ENCODE data around the gene GRM8.

The GRM8 gene

DNA sequence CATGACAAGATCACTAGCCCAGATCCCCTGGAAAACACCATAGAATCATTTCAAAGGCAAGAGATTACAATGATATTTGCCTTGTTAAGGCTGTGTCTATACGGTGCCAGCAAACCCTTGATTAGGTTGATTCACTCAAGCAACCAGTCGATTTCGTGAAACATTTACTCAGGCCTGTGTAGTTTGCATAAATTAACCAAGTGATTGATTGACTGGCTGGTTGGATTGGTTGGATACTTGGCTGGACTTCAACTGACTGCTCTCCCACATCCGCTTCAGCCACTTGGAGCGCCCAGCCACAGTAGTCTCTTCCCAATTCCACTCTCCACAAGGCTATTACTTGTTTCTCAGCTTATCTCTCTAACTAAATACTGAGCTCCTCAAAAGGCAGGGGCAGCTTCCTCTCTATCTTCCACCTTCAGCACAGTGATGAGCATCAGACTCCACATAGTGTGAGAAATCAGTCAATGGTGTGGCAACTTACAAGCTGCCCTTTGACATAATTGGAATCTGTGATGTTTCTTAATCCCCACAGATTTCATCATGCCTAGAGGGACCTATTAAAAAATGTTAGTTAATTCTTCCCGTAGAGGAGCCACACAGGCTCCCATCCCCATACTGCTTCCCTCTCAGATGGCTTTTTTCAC is 217.4 kb downstream of the GRM8 start:
- no peak for DNase-seq (ENCODE audit: extremely low read depth in 1 of 2, low read depth in 1 of 2)

GRCh38 chr7:127034186-127034806 is 218.4 kb downstream of the GRM8 start:
- DNase-seq (ENCODE audit: extremely low read depth in 1 of 2, low read depth in 1 of 2) = no peak

GRCh38 chr7:127029823-127030222 is 222.9 kb downstream of the GRM8 start:
- DNase-seq (ENCODE audit: extremely low read depth in 1 of 2, low read depth in 1 of 2) = no peak

DNA sequence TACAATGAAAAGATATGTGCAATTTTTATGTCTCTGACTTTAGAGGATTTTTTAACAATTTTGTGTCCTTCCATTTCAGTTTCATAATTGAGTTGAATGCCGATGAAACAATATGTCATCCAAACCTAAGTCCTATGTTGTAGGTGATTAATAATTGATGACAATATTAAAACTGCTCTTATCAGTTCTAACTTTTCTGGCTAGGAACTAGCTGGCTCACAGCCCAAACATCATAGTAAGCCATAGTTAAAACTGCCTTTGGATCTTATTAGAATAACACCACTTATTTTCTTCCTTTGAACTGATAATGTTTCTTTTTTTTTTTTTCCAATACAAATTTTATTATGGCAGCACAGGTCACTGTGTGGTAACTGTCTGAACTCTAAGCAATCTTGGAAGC is 230.9 kb downstream of the GRM8 start:
- no peak for DNase-seq (ENCODE audit: extremely low read depth in 1 of 2, low read depth in 1 of 2)

DNA sequence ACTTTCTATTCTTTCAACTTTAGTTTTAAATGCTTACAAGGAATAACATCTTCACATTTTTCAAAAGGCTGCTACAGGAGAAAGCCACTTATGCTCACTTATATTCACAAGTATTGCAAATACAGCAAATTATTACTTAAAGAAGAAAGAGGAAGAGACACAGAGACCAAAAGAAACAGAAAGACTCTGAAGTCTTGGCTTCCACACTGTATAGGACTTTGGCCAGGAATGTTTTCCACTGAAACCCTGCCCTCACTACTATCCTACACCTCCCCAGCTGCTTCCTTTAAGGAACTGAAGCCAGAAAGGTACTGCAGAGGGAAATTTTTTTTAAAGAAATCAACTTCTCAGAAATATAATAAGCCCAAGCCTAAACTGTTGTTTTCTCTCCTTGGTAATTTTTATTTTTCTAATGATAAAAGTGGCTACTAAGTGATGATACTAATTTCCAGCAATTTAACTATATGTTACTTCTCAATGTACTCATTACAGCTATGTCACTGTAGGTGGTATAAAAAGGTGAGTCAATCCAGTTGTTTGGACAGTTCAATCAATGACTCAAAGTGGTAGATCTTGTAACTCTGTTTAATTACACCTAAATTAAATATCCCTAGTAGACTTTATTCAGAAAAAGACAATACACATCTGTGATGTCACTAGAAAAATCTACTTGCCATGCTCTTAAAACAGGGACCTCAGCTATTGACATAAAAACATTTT is 231.6 kb downstream of the GRM8 start:
- DNase-seq (ENCODE audit: extremely low read depth in 1 of 2, low read depth in 1 of 2) = no peak

- no peak for DNase-seq (ENCODE audit: extremely low read depth in 1 of 2, low read depth in 1 of 2)
Measured at GRCh38 chr7:127018889-127019288, 233.9 kb downstream of the GRM8 start.

DNA sequence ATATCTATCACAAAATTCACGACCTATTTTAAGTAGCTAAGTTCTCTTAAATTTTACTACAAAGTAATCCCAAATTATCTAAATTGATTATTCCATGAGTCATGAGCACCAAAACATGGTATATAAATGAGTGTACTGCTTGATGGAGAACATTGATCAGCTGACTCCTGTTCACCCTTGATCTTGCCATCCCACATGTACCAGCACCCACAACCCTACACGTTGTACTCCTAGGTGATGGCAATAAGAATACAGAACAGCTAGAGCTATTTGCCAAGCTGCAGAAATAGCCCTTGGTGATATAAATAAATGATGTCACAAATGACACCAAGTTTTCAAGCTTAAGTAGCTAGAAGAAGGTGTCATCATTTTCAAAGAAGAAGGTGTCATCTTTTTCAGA is 235.5 kb downstream of the GRM8 start:
- DNase-seq (ENCODE audit: extremely low read depth in 1 of 2, low read depth in 1 of 2) = no peak

DNA sequence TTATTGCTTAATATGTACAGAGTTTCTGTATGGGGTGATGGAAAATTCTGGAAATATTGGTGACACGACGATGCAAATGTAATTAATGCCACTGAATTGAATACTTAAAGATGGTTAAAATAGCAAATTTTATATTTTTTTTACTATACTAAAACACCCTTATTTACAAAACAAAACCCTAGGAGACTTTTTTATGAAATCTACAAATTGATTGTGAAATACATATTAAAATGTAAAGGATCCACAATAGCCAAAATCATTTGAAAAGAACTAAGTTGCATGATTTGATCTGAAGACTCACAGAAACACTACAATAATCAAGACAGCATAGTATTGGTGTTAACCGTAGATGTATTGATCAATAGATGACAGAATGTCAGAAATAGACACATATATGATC is 252.0 kb downstream of the GRM8 start:
- no peak for DNase-seq (ENCODE audit: extremely low read depth in 1 of 2, low read depth in 1 of 2)

GRCh38 chr7:126996659-126997058 is 256.1 kb downstream of the GRM8 start:
- DNase-seq (ENCODE audit: extremely low read depth in 1 of 2, low read depth in 1 of 2) = no peak

DNA sequence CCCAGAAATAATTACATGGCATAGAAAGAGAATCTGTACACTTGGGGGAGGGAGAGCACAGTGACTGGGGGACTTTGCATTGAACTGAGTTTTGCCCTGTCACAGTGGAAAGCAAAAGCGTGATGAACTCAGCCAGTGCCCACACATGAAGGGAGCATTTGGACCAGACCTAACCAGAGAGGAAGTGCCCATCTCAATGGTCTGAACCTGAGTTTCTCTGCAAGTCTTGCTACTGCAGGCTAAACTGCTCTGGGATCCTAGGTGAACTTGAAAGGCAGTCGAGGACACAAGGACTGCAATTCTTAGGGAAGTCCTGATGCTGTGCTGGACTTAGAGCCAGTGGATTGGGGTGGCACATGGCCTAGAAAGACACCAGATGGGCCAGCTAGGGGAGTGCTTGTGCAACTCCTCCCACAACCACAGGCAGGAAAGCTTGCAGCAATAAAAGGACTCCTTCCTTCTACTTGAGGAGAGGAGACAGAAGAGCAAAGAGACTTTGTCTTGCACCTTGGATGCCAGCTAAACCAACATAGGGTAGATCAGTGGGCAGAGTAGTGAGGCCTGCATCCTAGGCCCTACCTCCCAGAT is 259.0 kb downstream of the GRM8 start:
- no peak for DNase-seq (ENCODE audit: extremely low read depth in 1 of 2, low read depth in 1 of 2)

DNA sequence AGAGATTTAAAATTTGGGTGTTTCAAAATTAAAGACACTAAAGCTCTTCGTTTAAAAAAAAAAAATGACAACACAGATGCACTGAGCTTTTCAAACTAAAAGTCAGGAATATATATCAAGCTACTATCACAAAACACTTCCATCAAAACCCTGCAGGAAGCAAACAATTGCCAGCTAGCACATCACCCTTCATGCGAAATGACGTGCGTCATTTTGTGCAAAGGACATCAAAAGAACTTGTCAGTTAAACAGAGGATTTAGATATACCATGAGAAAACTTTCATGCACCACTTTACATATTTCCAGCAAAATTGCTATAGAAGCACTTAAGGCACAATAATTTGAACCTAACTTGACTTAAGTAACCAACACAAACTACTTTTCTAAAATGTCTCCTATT is 264.7 kb downstream of the GRM8 start:
- no peak for DNase-seq (ENCODE audit: extremely low read depth in 1 of 2, low read depth in 1 of 2)

DNA sequence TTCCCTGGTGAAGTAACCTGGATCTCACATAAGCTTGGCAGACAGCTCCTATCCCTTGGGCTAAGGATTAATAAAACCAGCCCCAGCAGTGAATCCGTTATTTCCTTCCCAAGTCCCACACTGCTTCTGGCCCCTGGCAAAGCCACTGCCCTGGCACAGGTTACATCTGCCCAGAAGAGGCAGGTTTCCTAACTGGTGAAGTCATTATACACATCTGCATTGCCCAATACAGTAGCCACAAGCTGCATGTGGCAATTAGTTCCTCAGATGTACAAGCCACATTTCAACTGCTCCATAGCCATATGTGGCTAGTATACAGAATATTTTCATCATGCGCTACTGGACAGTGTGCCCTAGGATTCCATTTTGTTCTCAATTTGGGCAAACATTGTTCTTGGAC is 273.0 kb downstream of the GRM8 start:
- DNase-seq (ENCODE audit: extremely low read depth in 1 of 2, low read depth in 1 of 2) = no peak

GRCh38 chr7:126978865-126979264 is 273.9 kb downstream of the GRM8 start:
- no peak for DNase-seq (ENCODE audit: extremely low read depth in 1 of 2, low read depth in 1 of 2)

GRCh38 chr7:126973066-126973465 is 279.7 kb downstream of the GRM8 start:
- DNase-seq (ENCODE audit: extremely low read depth in 1 of 2, low read depth in 1 of 2) = no peak

GRCh38 chr7:126972571-126972970 is 280.2 kb downstream of the GRM8 start:
- no peak for DNase-seq (ENCODE audit: extremely low read depth in 1 of 2, low read depth in 1 of 2)

DNA sequence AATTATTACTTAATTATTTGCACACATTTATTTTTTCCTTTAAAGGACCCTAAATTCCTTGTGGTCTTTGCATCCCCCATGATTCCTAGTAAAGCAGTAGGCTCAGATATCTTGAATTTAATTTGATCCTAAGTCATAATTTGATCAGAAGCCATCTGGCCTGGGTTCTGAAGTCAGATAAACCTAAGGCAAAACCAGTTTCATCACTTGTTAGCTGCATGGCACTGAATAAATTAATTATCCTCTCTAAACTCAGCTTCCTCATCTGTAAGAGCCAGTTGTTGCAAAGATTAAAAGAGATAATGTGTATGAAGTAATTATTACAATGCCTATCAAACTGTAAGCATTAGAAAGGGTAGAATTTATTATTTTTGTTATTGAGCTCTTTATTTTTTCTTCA is 293.1 kb downstream of the GRM8 start:
- DNase-seq (ENCODE audit: extremely low read depth in 1 of 2, low read depth in 1 of 2) = no peak

GRCh38 chr7:126958367-126958766 is 294.4 kb downstream of the GRM8 start:
- DNase-seq (ENCODE audit: extremely low read depth in 1 of 2, low read depth in 1 of 2) = no peak

- no peak for DNase-seq (ENCODE audit: extremely low read depth in 1 of 2, low read depth in 1 of 2)
Measured at GRCh38 chr7:126957443-126957842, 295.3 kb downstream of the GRM8 start.

DNA sequence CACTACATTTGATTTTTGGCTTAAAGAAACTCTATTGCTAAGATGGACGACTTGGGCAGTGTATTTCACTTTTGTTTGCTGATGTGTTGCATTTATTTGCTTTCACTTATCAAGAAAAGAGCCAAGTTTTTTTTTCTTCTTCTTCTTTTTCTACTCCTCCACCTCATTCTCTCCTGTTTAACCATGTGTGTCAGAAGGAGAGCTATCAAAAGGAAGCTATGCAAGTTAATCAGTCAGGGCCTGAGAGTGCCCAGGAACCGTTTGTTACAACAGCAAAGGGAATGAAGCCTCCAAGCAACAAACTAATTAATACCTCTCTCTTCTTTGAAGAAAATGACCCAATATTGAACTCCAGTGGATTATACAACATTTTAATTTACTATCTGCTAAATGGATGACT is 299.3 kb downstream of the GRM8 start:
- no peak for DNase-seq (ENCODE audit: extremely low read depth in 1 of 2, low read depth in 1 of 2)

- no peak for DNase-seq (ENCODE audit: extremely low read depth in 1 of 2, low read depth in 1 of 2)
Measured at GRCh38 chr7:126948664-126949063, 304.1 kb downstream of the GRM8 start.

GRCh38 chr7:126940723-126941307 is 311.9 kb downstream of the GRM8 start:
- no peak for DNase-seq (ENCODE audit: extremely low read depth in 1 of 2, low read depth in 1 of 2)

DNA sequence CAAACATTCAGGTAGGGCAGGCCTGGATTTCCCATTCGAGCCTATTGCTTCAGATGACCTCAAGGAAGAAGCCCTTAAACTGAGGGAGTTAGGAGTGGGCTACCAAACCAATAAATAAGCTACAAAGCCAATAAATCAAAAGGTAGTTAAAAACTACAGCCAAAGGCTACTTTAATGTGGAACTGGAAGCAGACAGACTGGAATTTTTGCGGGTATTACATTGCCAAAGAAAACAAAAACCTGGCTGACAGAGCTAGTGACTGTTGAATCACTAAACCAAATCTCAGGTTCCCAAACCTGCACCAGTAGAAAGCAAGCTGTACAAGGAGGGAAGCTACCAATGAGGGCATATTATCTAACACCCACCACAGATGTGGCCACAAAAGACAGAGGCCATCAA is 315.6 kb downstream of the GRM8 start:
- DNase-seq (ENCODE audit: extremely low read depth in 1 of 2, low read depth in 1 of 2) = no peak
